ENCODE measurements around the gene APBB1.

GRCh38 chr11:6393989-6394670 lies 24.8 kb downstream of the APBB1 start:
- TF ChIP-seq, protein P1, sequence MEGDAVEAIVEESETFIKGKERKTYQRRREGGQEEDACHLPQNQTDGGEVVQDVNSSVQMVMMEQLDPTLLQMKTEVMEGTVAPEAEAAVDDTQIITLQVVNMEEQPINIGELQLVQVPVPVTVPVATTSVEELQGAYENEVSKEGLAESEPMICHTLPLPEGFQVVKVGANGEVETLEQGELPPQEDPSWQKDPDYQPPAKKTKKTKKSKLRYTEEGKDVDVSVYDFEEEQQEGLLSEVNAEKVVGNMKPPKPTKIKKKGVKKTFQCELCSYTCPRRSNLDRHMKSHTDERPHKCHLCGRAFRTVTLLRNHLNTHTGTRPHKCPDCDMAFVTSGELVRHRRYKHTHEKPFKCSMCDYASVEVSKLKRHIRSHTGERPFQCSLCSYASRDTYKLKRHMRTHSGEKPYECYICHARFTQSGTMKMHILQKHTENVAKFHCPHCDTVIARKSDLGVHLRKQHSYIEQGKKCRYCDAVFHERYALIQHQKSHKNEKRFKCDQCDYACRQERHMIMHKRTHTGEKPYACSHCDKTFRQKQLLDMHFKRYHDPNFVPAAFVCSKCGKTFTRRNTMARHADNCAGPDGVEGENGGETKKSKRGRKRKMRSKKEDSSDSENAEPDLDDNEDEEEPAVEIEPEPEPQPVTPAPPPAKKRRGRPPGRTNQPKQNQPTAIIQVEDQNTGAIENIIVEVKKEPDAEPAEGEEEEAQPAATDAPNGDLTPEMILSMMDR (conservative IDR thresholded peaks at IDR 0.05; ENCODE audit: low read depth, low read length): no peak
- TF ChIP-seq EZH2 (IDR thresholded peaks at IDR 0.05; ENCODE audit: low read length, unreplicated experiment): no peak
